ENCODE measurements around the gene HIC2. TPM values are rescaled to one million over a fixed set of nuclear protein-coding genes. Genes with fewer than 3 reads are reported as not detected.
A peak's percentile ranks its signal among the peaks of the same experiment; 100 is the strongest.

Gene HIC2
- total and polyA plus RNA-seq, 9 of the 15 experiments (the other 6 are each of a cell fraction or from before 2014, with no cell fraction given), result 1.7 to 117 (median 35.5) TPM

DNA sequence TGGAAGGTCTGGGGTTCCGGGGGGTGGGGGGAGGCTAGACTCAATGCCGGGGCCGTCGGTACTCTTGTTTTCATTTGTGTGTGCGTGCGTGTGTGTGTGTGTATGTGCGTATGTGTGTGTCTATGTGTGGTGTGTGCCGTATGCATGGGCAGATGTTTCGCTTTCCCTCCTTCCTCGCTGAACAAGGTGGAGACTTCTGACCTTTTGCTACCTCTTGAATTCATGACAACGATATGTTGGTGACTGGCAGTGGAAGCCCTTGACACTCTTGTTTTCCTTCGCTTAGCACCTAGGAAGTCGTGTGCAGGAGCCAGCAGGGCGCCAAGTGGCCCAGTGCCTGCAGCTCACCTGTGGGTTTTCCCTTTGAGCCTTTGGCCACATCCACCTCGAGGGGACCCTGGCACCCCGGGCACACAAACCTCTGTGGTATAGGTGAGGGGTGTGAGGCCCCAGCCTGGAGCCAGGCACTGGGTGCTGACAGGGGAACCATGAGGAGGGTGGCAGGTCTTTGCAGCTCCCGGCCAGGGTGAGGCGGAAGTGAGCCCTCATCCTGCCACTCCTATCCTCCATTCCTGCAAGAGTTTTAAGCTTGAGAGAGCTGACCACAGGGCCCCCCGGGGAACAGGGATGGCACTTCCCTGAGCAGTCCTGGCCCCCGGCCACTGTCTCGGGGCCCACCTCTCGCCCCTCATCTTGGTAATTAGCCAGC lies 30.7 kb downstream of the HIC2 start (continued):
- no peak for TF ChIP-seq ZNF407 (IDR thresholded peaks at IDR 0.05; ENCODE audit: low read depth)
- TF ChIP-seq ZBTB8A (IDR thresholded peaks at IDR 0.05; ENCODE audit: partially characterized antibody), result no peak
- no peak for TF ChIP-seq ZNF23 (CRISPR knock-in tag; IDR thresholded peaks at IDR 0.05)
- TF ChIP-seq RNF2 (IDR thresholded peaks at IDR 0.05), result no peak
- peak; percentile 69 for TF ChIP-seq CBFB (CRISPR knock-in tag; IDR thresholded peaks at IDR 0.05)
- no peak for TF ChIP-seq HDAC2 (IDR thresholded peaks at IDR 0.05)
- TF ChIP-seq SIRT6 (IDR thresholded peaks at IDR 0.05; ENCODE audit: low read depth, low read length), result no peak
- no peak for TF ChIP-seq ZNF395 (CRISPR knock-in tag; IDR thresholded peaks at IDR 0.05)
- no peak for TF ChIP-seq PHTF2 (CRISPR knock-in tag; IDR thresholded peaks at IDR 0.05)
- no peak for TF ChIP-seq ZNF133 (CRISPR knock-in tag; IDR thresholded peaks at IDR 0.05)
- no peak for TF ChIP-seq RAD51 (IDR thresholded peaks at IDR 0.05; ENCODE audit: borderline replicate concordance, low read depth)
- TF ChIP-seq ZBTB17 (CRISPR knock-in tag; IDR thresholded peaks at IDR 0.05), result no peak
- TF ChIP-seq BACH1 (tag; IDR thresholded peaks at IDR 0.05), result no peak
- TF ChIP-seq RBM17 (IDR thresholded peaks at IDR 0.05; ENCODE audit: borderline replicate concordance, low read depth, low read length), result no peak
- peak in 1 of 2 experiments; percentile 29; a peak in 1 of 4 replicates for TF ChIP-seq SIN3A (IDR thresholded peaks at IDR 0.05; ENCODE audit: borderline replicate concordance in 2 of 2, control insufficient read depth in 1 of 2, low read depth in 2 of 2, low read length in 2 of 2)
- TF ChIP-seq MEF2D (tag; conservative IDR thresholded peaks at IDR 0.05; ENCODE audit: low read depth), result no peak
- TF ChIP-seq CXXC5 (CRISPR knock-in tag; IDR thresholded peaks at IDR 0.05), result no peak
- TF ChIP-seq, protein P1, sequence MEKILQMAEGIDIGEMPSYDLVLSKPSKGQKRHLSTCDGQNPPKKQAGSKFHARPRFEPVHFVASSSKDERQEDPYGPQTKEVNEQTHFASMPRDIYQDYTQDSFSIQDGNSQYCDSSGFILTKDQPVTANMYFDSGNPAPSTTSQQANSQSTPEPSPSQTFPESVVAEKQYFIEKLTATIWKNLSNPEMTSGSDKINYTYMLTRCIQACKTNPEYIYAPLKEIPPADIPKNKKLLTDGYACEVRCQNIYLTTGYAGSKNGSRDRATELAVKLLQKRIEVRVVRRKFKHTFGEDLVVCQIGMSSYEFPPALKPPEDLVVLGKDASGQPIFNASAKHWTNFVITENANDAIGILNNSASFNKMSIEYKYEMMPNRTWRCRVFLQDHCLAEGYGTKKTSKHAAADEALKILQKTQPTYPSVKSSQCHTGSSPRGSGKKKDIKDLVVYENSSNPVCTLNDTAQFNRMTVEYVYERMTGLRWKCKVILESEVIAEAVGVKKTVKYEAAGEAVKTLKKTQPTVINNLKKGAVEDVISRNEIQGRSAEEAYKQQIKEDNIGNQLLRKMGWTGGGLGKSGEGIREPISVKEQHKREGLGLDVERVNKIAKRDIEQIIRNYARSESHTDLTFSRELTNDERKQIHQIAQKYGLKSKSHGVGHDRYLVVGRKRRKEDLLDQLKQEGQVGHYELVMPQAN (IDR thresholded peaks at IDR 0.05; ENCODE audit: borderline replicate concordance), result peak; percentile 44; the same call in 1 of the 2 replicates

Data from K562 (cell line).